GM12878 (cell line): ENCODE results near the gene TNNT3. TPM values are rescaled to one million over a fixed set of nuclear protein-coding genes. Genes with fewer than 3 reads are reported as not detected.

ENCODE experiments used
- ATAC-seq: fragments of 200-7000 bp; cut with Tn5 transposase; 3 replicates; pipeline ENCODE4 v1.9.1; 2020; ENCODE audit warnings: mild to moderate bottlenecking, moderate library complexity
- BruUV-seq: library from RNA; stranded (reverse); fragments of 400-500 nt; replicated peaks from 2 replicates; lab custom pipeline; 2021; lab: Mats Ljungman, UMichigan
- CTCF ChIA-PET: fragments of 300-600 bp; sonication (Branson Sonifier 250); formaldehyde crosslinking; extraction: SDS; loops from one replicate; lab custom pipeline; 2021; ENCODE audit warnings: inconsistent platforms; lab: Yijun Ruan, JAX
- POLR2A ChIA-PET: fragments of 350-600 bp; formaldehyde crosslinking; extraction: SDS; loops from one replicate; lab custom pipeline; 2021; ENCODE audit warnings: inconsistent platforms; lab: Charles Lee
- RAD21 ChIA-PET: fragments of 300-600 bp; sonication (Branson Sonifier 250); formaldehyde crosslinking; loops from one replicate; lab custom pipeline; 2023; ENCODE audit warnings: antibody characterized with exemption; ENCODE audit not compliant: unreplicated experiment; lab: Charles Lee
- SMC1A ChIA-PET: fragments of 300-600 bp; sonication (Branson Sonifier 250); formaldehyde crosslinking; loops from one replicate; lab custom pipeline; 2023; ENCODE audit not compliant: unreplicated experiment, uncharacterized antibody; lab: Charles Lee
- DNase-seq: peaks from one replicate; pipeline ENCODE4 v3.0.0-alpha.2; 2011; ENCODE audit warnings: low read depth, low spot score
- FAIRE-seq: peaks from 3 replicates; lab custom pipeline; 2011; peaks lifted over from hg19 to GRCh38; lab: Jason Lieb, UNC
- H2AFZ ChIP-seq: 2 replicates; pipeline ENCODE4 v1.6.0; 2011; ENCODE audit warnings: low read depth, low read length, control low read depth; ENCODE audit not compliant: control insufficient read depth
- H3K27ac ChIP-seq: 2 replicates; pipeline ENCODE4 v1.5.1; 2011; ENCODE audit warnings: control low read depth; ENCODE audit not compliant: control insufficient read depth, insufficient read depth
- H3K27me3 ChIP-seq, 2 experiments: replicated peaks in 1 of 2; 2 replicates each; pipeline versions ENCODE4 v1.6.0 to v1.6.1; 2011; ENCODE audit warnings: low read length in 1 of 2; ENCODE audit not compliant: control insufficient read depth in 2 of 2, insufficient read depth in 2 of 2
- H3K36me3 ChIP-seq, 2 experiments: 2 replicates each; pipeline ENCODE4 v1.5.1; 2011; ENCODE audit warnings: low read length in 1 of 2; ENCODE audit not compliant: control insufficient read depth in 2 of 2, insufficient read depth in 2 of 2
- H3K4me1 ChIP-seq: 2 replicates; pipeline ENCODE4 v1.6.1; 2011; ENCODE audit warnings: mild to moderate bottlenecking, low read length, moderate library complexity, mixed read lengths; ENCODE audit not compliant: control insufficient read depth, insufficient read depth
- H3K4me2 ChIP-seq: 2 replicates; pipeline ENCODE4 v1.6.0; 2011; ENCODE audit warnings: control low read depth; ENCODE audit not compliant: control insufficient read depth, insufficient read depth
- H3K4me3 ChIP-seq: fragments of 200-600 bp; sonication (generic); 2 replicates; pipeline ENCODE4 v1.5.1; 2016
- H3K79me2 ChIP-seq: 2 replicates; pipeline ENCODE4 v1.6.0; 2011; ENCODE audit warnings: low read length; ENCODE audit not compliant: control insufficient read depth, insufficient read depth
- H3K9ac ChIP-seq: 2 replicates; pipeline ENCODE4 v1.8.0; 2011; ENCODE audit warnings: low read length, control low read depth, mixed read lengths; ENCODE audit not compliant: control insufficient read depth, insufficient read depth
- H3K9me3 ChIP-seq: replicated peaks from 3 replicates; pipeline ENCODE4 v1.5.1; 2011; ENCODE audit warnings: mild to moderate bottlenecking, low read length; ENCODE audit not compliant: control insufficient read depth, insufficient read depth
- H4K20me1 ChIP-seq: 2 replicates; pipeline ENCODE4 v1.6.0; 2011; ENCODE audit not compliant: control insufficient read depth, insufficient read depth
- CREB1 ChIP-seq: IDR thresholded peaks from 2 replicates; pipeline ENCODE4 v1.6.1; 2012; ENCODE audit warnings: low read depth, mild to moderate bottlenecking, inconsistent platforms
- FOXK2 ChIP-seq: fragments of 450-650 bp; IDR thresholded peaks from 2 replicates; pipeline ENCODE4 v1.6.1; 2017; ENCODE audit warnings: mild to moderate bottlenecking, moderate library complexity
- HDGF ChIP-seq: fragments of 450-650 bp; IDR thresholded peaks from 2 replicates; pipeline ENCODE4 v1.6.1; 2016; ENCODE audit warnings: antibody characterized with exemption
- MTA2 ChIP-seq: fragments of 450-650 bp; IDR thresholded peaks from 2 replicates; pipeline ENCODE4 v1.6.1; 2016; ENCODE audit warnings: low read depth, mild to moderate bottlenecking, moderate library complexity
- RAD51 ChIP-seq: fragments of 450-650 bp; IDR thresholded peaks from 2 replicates; pipeline ENCODE4 v1.6.1; 2016; ENCODE audit warnings: moderate library complexity, mild to moderate bottlenecking, inconsistent platforms
- SIN3A ChIP-seq: IDR thresholded peaks from 2 replicates; pipeline ENCODE4 v1.6.1; 2012; ENCODE audit warnings: low read depth, low read length, improper control_type of control experiment
- SIX5 ChIP-seq: IDR thresholded peaks from 2 replicates; pipeline ENCODE4 v1.6.1; 2011; ENCODE audit warnings: mild to moderate bottlenecking, low read depth, low read length, moderate library complexity; ENCODE audit not compliant: severe bottlenecking
- SMAD1 ChIP-seq: fragments of 450-650 bp; IDR thresholded peaks from 2 replicates; pipeline ENCODE4 v1.6.1; 2018; ENCODE audit warnings: mild to moderate bottlenecking, low read depth; ENCODE audit not compliant: partially characterized antibody
- SMARCA5 ChIP-seq: fragments of 450-650 bp; IDR thresholded peaks from 2 replicates; pipeline ENCODE4 v1.6.1; 2017; ENCODE audit warnings: mild to moderate bottlenecking
- SP1 ChIP-seq: IDR thresholded peaks from one replicate; pipeline ENCODE4 v1.6.1; 2011; ENCODE audit warnings: low read depth, low read length
- TAF1 ChIP-seq: IDR thresholded peaks from 2 replicates; pipeline ENCODE4 v1.6.1; 2011; ENCODE audit warnings: mild to moderate bottlenecking, low read depth, low read length, borderline replicate concordance
- TCF12 ChIP-seq: IDR thresholded peaks from 2 replicates; pipeline ENCODE4 v1.6.1; 2011; ENCODE audit warnings: low read depth, mild to moderate bottlenecking, low read length
- ZNF687 ChIP-seq: fragments of 450-650 bp; IDR thresholded peaks from 2 replicates; pipeline ENCODE4 v1.6.1; 2017; ENCODE audit warnings: mild to moderate bottlenecking, moderate library complexity
- WGBS: methylation state at CpG from one replicate; pipeline ENCODE4 v1.1.6; 2016; ENCODE audit warnings: low lambda C conversion rate; ENCODE audit not compliant: insufficient replicate concordance, insufficient coverage; ENCODE audit errors: missing lambda C conversion rate; 5-methylcytosine and 5-hydroxymethylcytosine counted together
- in situ Hi-C: fragments of 300-500 bp; cut with MboI; formaldehyde crosslinking; loops from 9 replicates; pipeline ENCODE4 v1.14.3; 2018; ENCODE audit warnings: mixed read lengths
- intact Hi-C: fragments of 100-400 bp; cut with micrococcal nuclease; formaldehyde crosslinking; loops from one replicate; pipeline ENCODE4 v1.14.2; 2022; ENCODE audit not compliant: unreplicated experiment
- polyA plus RNA-seq, 11 experiments: library from polyadenylated mRNA; depleted of rRNA in 4 of 11; unstranded in 6 of 11; stranded (reverse) in 5 of 11; fragments of >200 nt; fragmentation: Nextera tagmentation in 4 of 11; fragmentation: Illumina TruSeq in 1 of 11; extraction: Ambion mirVana in 4 of 11; extraction: Trizol in 1 of 11; gene quantifications; 1 replicate in 1 of 11; 2 replicates in 10 of 11; pipeline versions ENCODE4 v1.2.1 to v1.2.3, GENCODE V29; 2011 to 2016; ENCODE audit warnings: inconsistent platforms in 2 of 11, missing spikeins in 2 of 11, low read depth in 1 of 11
- total RNA-seq, 4 experiments: library from RNA; depleted of rRNA in 3 of 4; stranded (reverse); fragments of >200 nt in 3 of 4; fragmentation: Illumina TruSeq in 1 of 4; extraction: Trizol in 1 of 4; gene quantifications; 2 replicates each; pipeline versions ENCODE4 v1.2.1 to v1.2.3, GENCODE V29; 2013 to 2021
- TF ChIP-seq, protein P1 (sequence below): IDR thresholded peaks from 2 replicates; pipeline ENCODE4 v1.6.1; 2011; ENCODE audit warnings: mild to moderate bottlenecking, low read depth, low read length, moderate library complexity; ENCODE audit not compliant: insufficient replicate concordance
- TF ChIP-seq, protein P2 (sequence below), 3 experiments: IDR thresholded peaks in 2 of 3; conservative IDR thresholded peaks in 1 of 3; 2 replicates each; pipeline ENCODE4 v1.5.1; 2011; ENCODE audit warnings: low read depth in 3 of 3, low read length in 3 of 3, mild to moderate bottlenecking in 3 of 3, control low read depth in 2 of 3, moderate library complexity in 2 of 3, inconsistent platforms in 1 of 3, mixed read lengths in 1 of 3; ENCODE audit not compliant: control insufficient read depth in 2 of 3, insufficient read depth in 1 of 3; ENCODE audit errors: extremely low read depth in 1 of 3
- TF ChIP-seq, protein P3 (sequence below): IDR thresholded peaks from 2 replicates; pipeline ENCODE4 v1.6.1; 2011; ENCODE audit warnings: borderline replicate concordance, low read depth, mild to moderate bottlenecking, moderate library complexity, mixed read lengths, low read length; ENCODE audit not compliant: insufficient read depth; ENCODE audit errors: extremely low read length

Gene TNNT3
- total and polyA plus RNA-seq, 10 of the 15 experiments (the other 5 are each of a cell fraction or from before 2014, with no cell fraction given): 0.40 to 0.50 TPM; not detected in 8

DNA sequence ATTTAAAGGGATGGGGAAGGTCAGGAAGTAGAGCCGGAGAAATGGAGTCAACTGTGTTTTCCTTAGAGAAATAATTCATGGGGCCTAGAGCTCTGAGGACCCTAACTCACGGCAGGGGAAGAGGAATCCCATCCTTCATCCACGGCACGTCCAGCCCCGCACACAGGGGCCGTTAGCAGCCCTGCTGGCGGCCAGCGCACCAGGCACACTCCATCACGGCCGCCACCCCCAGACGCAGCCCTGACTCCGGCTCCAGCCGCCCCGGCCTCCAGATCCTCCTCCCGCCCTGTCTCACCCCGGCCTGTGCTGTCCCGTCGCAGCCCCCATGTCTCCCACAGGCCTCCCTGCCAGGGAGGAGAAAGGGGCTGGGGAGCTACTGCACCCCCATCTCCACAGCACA is 38.9 kb downstream of the TNNT3 start:
- BruUV-seq: no TSS peak
- ChIA-PET RAD21 (no interaction called here), SMC1A (no interaction called here), POLR2A (no interaction called here), CTCF (no interaction called here)
- Histone ChIP-seq H4K20me1 (no peaks in the 10 kb centered on the region), H3K9me3 (no peaks in the 10 kb centered on the region), H3K4me3 (no peak overlapping the region), H3K4me2 (no peak overlapping the region), H3K4me1 (no peaks in the 10 kb centered on the region), H3K36me3 (no peaks in the 10 kb centered on the region), H3K79me2 (no peaks in the 10 kb centered on the region), H3K27ac (no peak overlapping the region), H2AFZ (no peak overlapping the region), H3K27me3 (no peaks in the 10 kb centered on the region), H3K9ac (no peak overlapping the region)
- intact Hi-C loops (no loop called here), in situ Hi-C loops (no loop called here)
- no CpG with 5 or more reads among the region's 18 CpGs for WGBS
- FAIRE-seq: no peak
- no peak for ATAC-seq
- no peak for DNase-seq
- TF ChIP-seq MTA2 (no peak), SIN3A (no peak), FOXK2 (no peak), SMARCA5 (no peak), CREB1 (no peak), TCF12 (no peak), SMAD1 (no peak), HDGF (no peak), TAF1 (no peak), ZNF687 (no peak), RAD51 (no peak), SIX5 (no peak), SP1 (no peak)
- TF ChIP-seq, protein P1, sequence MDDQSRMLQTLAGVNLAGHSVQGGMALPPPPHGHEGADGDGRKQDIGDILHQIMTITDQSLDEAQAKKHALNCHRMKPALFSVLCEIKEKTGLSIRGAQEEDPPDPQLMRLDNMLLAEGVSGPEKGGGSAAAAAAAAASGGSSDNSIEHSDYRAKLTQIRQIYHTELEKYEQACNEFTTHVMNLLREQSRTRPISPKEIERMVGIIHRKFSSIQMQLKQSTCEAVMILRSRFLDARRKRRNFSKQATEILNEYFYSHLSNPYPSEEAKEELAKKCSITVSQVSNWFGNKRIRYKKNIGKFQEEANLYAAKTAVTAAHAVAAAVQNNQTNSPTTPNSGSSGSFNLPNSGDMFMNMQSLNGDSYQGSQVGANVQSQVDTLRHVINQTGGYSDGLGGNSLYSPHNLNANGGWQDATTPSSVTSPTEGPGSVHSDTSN: no peak
- TF ChIP-seq, protein P2, sequence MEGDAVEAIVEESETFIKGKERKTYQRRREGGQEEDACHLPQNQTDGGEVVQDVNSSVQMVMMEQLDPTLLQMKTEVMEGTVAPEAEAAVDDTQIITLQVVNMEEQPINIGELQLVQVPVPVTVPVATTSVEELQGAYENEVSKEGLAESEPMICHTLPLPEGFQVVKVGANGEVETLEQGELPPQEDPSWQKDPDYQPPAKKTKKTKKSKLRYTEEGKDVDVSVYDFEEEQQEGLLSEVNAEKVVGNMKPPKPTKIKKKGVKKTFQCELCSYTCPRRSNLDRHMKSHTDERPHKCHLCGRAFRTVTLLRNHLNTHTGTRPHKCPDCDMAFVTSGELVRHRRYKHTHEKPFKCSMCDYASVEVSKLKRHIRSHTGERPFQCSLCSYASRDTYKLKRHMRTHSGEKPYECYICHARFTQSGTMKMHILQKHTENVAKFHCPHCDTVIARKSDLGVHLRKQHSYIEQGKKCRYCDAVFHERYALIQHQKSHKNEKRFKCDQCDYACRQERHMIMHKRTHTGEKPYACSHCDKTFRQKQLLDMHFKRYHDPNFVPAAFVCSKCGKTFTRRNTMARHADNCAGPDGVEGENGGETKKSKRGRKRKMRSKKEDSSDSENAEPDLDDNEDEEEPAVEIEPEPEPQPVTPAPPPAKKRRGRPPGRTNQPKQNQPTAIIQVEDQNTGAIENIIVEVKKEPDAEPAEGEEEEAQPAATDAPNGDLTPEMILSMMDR (IDR thresholded peaks at IDR 0.05 in 2 of 3, conservative IDR thresholded peaks at IDR 0.05 in 1 of 3; ENCODE audit: control insufficient read depth in 2 of 3, extremely low read depth in 1 of 3, insufficient read depth in 1 of 3, low read depth in 3 of 3, low read length in 3 of 3): no peak
- TF ChIP-seq, protein P3, sequence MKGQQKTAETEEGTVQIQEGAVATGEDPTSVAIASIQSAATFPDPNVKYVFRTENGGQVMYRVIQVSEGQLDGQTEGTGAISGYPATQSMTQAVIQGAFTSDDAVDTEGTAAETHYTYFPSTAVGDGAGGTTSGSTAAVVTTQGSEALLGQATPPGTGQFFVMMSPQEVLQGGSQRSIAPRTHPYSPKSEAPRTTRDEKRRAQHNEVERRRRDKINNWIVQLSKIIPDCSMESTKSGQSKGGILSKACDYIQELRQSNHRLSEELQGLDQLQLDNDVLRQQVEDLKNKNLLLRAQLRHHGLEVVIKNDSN: no peak
